Fibroblast of villous mesenchyme (primary cell): Measurements from ENCODE around the gene CACNA1E. TPM values are rescaled to one million over a fixed set of nuclear protein-coding genes. Genes with fewer than 3 reads are reported as not detected.

ENCODE experiments used
- DNase-seq: peaks from one replicate; pipeline ENCODE4 v3.0.0-alpha.2; 2010; ENCODE audit warnings: low read depth
- H3K4me3 ChIP-seq: 2 replicates; pipeline ENCODE4 v1.5.1; 2011; ENCODE audit warnings: low read depth, mild to moderate bottlenecking, low read length
- CTCF ChIP-seq: IDR thresholded peaks from 2 replicates; pipeline ENCODE4 v1.5.1; 2012; ENCODE audit warnings: low read depth, mild to moderate bottlenecking, low read length; ENCODE audit not compliant: insufficient read depth
- total RNA-seq: library from RNA; depleted of rRNA; stranded (reverse); fragments of >200 nt; gene quantifications from 2 replicates; pipeline ENCODE4 v1.2.3, GENCODE V29; 2012

CACNA1E gene
- total RNA-seq, 1 donor = not detected

- no peak overlapping the region for H3K4me3 ChIP-seq
- no peak for DNase-seq
- no peak for TF ChIP-seq CTCF
Observed at GRCh38 chr1:181513786-181514297, 30.5 kb downstream of the CACNA1E start.

- H3K4me3 ChIP-seq = no peak overlapping the region
- no peak for DNase-seq
- no peak for TF ChIP-seq CTCF
Observed at GRCh38 chr1:181514298-181515290, 31.3 kb downstream of the CACNA1E start.

- no peak for TF ChIP-seq CTCF
- H3K4me3 ChIP-seq = no peak overlapping the region
- no peak for DNase-seq
Observed at GRCh38 chr1:181516706-181517105, 33.4 kb downstream of the CACNA1E start.

GRCh38 chr1:181517181-181517875 is 34.0 kb downstream of the CACNA1E start:
- no peak for TF ChIP-seq CTCF
- no peak for DNase-seq
- H3K4me3 ChIP-seq = no peak overlapping the region

- no peak for TF ChIP-seq CTCF
- no peak for DNase-seq
- H3K4me3 ChIP-seq = no peak overlapping the region
Observed at GRCh38 chr1:181518152-181518551, 34.8 kb downstream of the CACNA1E start.

GRCh38 chr1:181522864-181523263 is 39.5 kb downstream of the CACNA1E start:
- no peak for DNase-seq
- no peak for TF ChIP-seq CTCF
- no peak overlapping the region for H3K4me3 ChIP-seq
